Measurements from ENCODE around the gene TPSG1.
"Not testable (repeated sequence)": the region's sequence is repeated elsewhere in the genome, so short reads cannot be mapped to it uniquely, and the experiment has no call there.

The TPSG1 gene

DNA sequence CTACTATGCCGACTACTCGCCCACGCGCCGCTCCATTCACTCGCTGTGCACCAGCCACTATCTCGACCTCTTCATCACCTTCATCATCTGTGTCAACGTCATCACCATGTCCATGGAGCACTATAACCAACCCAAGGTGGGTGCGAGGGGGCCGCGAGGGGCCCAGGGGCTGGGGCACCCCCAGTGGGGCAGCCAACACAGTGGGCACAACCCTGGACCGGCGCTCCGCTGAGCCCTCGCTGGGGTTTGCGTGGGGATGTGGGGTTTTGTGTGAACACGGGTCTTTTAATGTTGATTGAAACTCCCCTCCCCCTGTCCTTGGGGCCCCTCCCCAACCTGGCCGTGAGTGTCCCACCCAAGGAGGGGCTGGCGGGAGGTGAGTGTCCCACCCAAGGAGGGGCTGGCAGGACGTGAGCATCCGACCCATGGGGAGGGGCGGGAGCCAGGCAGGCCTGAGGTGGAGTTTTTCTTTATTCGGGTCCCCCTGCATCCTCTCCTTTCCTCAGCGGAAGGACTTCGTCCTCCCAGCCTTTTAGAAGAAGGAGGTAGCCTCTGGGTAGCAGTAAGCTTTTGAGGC, 11.2 kb downstream of the TPSG1 start:
- DNase-seq, result no peak

DNA sequence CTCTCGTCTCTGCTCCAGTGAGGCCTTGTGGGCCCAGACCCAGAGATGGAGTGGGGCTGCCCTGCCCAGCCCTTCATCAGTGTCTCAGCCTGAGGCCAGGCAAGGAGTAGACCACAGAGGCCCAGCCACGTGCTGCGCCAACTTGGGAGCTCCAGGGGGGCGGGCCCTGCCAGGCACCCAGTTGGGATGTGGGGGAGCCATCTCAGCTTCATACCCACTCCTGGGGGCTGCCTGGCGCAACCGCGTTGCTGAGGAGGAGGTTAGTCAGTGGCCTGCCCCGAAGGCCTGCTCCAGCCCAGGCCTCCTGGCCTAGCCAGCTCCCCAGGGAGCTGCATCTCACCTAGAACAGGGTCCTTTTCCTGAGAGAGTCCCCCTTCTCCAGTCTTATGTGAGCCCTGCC, 11.8 kb downstream of the TPSG1 start:
- DNase-seq, result no peak

DNA sequence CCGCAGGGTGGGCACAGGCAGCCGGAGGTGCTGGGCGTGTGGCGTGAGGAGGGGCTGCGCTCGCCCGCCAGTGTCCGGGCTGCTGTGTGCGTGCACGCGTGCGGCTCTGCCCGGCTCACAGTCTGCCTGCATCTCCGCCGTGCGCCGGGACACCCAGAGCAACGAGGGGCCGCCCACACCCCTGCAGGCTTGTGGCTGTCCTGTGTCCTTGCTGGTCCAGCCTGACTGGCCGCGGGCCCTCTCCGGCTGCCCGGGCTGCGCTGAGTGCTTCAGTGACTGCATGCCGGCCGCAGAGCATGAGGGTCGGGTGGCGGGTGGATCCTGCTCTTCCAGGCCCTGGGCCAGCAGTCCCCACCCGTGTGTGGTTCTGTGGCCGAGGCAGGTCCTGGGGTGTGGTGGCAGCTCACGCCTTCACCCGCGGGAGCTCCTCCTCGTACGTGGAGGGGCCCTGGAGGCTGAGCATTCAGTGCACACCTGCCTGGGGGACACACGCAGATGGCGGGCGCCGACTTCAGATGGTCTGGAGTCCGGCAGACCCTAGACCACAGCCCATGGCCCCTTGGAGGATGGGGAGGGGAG, 12.4 kb downstream of the TPSG1 start:
- no peak for DNase-seq

DNA sequence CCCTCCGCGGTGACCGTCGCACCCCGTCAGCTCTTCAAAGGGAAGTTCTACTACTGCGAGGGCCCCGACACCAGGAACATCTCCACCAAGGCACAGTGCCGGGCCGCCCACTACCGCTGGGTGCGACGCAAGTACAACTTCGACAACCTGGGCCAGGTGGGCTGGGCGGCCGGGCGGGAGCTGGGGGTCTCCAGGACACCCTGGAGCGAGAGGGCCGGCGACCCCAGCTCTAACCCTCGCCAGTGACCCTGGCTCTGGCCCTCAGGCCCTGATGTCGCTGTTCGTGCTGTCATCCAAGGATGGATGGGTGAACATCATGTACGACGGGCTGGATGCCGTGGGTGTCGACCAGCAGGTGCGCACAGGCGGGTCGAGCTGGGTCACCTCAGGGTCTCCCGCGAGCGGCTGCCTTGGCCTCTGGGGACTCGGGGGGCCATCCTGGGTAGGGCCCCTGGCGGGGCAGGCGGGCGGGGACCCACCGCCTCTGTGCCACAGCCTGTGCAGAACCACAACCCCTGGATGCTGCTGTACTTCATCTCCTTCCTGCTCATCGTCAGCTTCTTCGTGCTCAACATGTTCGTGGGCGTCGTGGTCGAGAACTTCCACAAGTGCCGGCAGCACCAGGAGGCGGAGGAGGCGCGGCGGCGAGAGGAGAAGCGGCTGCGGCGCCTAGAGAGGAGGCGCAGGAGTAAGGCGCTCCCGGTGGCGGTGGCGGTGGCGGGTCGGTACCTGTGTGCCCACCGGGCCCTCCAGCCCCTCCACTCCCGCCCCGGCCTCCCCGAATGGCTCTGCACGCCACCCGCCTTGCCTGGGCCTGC, 13.4 kb downstream of the TPSG1 start:
- no peak for DNase-seq

DNA sequence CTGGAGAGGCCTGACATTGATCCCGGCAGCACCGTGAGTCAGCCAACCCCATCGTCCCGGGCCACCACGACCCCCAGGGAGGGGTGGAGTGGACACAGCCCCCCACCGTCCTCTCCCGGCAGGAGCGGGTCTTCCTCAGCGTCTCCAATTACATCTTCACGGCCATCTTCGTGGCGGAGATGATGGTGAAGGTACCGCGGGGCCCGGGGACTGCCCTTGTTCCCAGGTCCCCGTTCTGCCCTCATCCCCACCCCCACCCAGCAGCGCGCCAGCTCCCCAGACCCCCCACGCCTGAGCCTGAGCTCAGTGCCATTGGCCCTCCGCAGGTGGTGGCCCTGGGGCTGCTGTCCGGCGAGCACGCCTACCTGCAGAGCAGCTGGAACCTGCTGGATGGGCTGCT, 14.6 kb downstream of the TPSG1 start:
- DNase-seq, result no peak

DNA sequence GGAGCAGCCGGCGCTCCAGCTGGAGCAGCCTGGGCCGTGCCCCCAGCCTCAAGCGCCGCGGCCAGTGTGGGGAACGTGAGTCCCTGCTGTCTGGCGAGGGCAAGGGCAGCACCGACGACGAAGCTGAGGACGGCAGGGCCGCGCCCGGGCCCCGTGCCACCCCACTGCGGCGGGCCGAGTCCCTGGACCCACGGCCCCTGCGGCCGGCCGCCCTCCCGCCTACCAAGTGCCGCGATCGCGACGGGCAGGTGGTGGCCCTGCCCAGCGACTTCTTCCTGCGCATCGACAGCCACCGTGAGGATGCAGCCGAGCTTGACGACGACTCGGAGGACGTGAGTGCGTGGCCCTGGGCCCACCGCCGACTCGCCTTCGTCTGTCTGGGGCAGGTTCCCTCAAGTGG, 16.0 kb downstream of the TPSG1 start:
- no peak for DNase-seq

DNA sequence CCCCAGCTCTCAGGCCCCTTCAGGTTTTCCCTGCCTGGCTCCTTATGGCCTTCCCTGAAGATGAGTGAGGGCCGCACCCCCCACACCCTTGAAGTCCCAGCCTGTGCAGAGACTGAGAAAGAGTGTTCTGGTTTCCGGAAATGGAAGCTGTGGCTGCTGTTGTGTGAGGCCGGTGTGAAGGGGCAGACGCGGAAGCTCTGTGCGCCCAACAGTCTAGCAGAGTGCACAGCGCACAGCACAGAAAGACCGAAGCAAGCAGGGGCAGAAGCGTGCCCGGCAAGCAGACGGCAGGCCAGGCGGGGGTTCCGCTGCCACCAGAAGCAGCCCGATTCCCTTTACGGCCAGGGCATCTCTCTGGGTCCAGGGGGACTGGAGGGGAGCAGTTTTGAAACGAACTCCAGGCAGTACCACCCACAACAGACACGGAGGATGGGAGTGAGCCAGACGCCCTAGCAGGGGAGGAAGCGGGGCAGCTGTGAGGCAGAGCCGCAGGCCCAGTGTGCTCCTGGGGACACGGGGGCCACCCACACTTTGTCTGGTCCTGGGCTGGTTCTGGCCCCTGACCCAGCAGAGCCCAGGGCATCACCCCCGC, 16.7 kb downstream of the TPSG1 start:
- DNase-seq, result no peak

DNA sequence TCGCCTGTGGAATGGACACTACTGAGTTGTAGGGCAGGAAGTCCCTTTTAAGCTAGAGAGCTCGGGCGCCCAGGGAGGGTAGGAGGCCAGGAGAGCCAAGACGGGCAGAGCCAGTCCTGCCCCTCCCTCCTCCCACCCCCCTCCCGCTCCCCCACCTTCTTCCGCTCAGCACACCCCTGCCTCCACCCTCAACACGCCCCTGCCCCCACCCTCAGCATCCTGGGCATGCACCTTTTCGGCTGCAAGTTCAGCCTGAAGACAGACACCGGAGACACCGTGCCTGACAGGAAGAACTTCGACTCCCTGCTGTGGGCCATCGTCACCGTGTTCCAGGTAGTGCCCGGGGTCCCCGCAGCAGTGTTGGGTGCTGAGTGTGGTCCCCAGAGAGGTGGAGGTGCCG, 18.3 kb downstream of the TPSG1 start:
- DNase-seq, result no peak

DNA sequence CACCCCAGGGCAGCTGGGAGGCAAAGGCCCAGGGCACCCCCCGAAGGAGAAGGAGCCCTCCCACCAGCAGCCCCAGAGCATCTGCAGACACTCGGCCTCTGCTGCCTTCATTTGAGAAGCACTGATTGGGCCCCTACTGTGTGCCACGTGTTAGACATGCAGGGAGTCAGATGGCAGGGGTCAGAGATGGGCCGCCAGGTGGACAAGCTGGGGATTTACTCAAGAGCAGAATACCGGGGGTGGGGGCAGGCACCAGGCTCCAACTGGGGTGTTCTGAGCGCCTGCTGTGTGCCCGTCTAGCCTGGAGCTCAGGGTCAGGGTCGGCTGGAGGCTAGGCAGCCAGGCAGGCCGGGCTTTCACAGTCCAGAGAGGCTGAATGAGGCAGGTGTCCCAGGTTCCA, 18.7 kb downstream of the TPSG1 start:
- no peak for DNase-seq

DNA sequence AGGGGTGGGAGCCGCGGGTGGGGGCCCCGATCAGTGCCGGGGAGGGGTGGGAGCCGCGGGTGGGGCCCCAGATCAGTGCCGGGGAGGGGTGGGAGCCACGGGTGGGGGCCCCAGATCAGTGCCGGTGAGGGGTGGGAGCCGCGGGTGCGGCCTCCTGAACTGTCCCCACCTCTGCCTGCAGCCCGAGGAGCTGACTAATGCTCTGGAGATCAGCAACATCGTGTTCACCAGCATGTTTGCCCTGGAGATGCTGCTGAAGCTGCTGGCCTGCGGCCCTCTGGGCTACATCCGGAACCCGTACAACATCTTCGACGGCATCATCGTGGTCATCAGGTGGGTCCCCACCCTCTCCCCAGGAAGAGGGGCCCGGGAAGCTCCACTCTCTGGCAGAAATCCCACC, 20.1 kb downstream of the TPSG1 start:
- DNase-seq, result no peak

DNA sequence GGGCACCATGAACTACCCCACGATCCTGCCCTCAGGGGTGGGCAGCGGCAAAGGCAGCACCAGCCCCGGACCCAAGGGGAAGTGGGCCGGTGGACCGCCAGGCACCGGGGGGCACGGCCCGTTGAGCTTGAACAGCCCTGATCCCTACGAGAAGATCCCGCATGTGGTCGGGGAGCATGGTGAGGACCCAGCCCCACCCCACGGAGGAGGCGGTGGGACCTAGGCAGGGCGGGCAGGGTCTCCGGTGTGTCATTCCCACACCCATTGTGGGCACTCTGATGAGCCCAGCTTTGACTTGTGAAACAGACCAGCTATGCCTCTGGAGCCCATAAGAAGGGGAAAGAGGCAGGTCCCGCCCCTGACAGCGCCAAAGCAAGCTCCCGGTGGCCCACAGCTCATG, 22.8 kb downstream of the TPSG1 start:
- no peak for DNase-seq

DNA sequence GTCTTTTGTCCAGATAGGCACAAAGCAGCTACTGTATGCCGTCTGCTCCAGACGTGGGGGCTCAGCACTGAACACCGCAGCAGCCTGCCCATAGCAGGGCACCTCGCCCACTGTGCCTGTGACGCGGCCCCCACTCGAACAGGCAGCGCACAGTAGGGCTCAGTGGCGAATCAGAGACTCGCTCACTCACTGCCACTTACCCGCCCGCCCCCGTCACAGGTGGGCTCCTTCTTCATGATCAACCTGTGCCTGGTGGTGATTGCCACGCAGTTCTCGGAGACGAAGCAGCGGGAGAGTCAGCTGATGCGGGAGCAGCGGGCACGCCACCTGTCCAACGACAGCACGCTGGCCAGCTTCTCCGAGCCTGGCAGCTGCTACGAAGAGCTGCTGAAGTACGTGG, 23.6 kb downstream of the TPSG1 start:
- DNase-seq, result no peak

DNA sequence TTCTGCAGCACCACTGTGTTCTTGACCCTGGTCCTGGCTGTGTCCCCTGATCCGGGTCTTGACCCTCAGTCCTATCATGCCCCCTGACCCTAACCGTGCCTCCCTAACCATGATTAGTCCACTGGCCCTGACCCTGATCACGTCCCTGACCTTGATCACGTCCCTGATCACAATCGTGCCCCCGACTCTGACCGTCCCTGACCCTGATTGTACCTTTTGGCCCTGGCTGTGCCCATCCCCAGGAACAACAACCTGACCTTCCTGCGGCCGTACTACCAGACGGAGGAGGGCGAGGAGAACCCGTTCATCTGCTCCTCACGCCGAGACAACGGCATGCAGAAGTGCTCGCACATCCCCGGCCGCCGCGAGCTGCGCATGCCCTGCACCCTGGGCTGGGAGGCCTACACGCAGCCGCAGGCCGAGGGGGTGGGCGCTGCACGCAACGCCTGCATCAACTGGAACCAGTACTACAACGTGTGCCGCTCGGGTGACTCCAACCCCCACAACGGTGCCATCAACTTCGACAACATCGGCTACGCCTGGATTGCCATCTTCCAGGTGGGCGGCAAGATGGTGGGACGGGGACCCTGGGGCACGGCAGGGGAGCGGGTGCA, 24.9 kb downstream of the TPSG1 start:
- DNase-seq, result no peak

DNA sequence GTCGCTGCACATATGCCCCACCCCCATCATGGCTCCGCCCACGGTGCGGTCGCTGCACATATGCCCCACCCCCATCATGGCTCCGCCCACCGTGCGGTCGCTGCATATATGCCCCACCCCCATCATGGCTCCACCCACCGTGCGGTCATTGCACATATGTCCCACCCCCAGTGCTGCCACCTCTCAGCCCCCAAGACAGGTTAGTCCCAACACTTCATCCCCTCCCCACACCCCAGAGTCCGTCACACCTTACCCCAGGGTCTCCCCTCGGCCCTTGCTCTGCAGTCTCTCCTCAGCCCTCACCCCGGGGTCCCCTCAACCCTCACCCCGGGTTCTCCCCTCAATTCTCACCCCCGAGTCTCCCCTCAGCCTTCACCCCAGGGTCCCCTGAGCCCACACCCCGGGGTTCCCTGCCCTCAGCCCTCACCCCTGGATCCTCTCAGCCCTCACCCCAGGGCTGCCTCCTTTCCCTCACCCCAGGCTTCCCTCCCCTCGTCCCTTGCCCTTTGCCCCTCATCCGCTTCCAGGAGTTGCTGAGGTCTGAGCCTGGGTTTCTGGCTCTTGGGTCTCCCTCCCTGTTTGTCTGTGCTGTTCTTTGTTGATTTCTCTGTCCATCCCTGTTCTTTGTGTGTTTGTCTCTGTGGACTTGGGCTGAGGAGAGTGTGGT, 25.6 kb downstream of the TPSG1 start:
- no peak for DNase-seq

DNA sequence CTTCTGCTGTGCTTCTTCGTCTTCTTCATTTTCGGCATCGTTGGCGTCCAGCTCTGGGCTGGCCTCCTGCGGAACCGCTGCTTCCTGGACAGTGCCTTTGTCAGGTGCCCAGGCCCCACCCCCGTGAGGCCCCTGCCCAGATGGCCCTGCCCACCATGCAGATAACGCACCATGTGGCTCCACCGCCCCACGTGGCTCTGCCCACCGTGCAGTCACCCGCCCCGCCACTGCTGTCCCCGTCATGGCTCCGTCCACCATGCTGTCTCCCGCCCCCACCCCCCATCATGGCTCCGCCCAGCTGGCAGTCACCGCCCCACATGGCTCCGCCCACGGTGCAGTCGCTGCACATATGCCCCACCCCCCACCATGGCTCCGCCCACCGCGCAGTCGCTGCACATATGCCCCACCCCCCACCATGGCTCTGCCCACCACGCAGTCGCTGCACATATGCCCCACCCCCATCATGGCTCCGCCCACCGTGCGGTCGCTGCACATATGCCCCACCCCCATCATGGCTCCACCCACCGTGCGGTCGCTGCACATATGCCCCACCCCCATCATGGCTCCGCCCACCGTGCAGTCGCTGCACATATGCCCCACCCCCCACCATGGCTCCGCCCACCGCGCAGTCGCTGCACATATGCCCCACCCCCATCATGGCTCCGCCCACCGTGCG, 26.3 kb downstream of the TPSG1 start:
- DNase-seq, result not testable (repeated sequence)

DNA sequence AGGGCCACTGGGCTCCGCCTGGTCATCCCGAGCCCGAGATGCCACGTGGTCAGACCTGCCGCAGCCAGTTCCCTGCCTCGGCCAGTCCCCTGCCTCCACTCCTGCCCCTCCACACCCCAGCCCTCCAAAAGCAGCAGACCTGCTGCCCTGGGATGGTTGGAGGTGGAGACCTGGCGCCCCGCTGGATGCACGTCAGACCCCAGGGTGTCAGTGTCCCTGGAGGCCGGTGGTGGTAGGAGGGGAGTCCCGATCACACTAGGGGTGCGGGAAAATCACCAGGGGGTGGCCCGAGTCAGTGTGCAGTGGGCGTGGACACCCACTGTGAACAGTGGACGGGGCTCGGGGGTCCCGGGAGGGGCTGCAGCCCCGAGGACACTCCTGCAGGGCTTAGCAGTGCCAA, 26.9 kb downstream of the TPSG1 start:
- no peak for DNase-seq

DNA sequence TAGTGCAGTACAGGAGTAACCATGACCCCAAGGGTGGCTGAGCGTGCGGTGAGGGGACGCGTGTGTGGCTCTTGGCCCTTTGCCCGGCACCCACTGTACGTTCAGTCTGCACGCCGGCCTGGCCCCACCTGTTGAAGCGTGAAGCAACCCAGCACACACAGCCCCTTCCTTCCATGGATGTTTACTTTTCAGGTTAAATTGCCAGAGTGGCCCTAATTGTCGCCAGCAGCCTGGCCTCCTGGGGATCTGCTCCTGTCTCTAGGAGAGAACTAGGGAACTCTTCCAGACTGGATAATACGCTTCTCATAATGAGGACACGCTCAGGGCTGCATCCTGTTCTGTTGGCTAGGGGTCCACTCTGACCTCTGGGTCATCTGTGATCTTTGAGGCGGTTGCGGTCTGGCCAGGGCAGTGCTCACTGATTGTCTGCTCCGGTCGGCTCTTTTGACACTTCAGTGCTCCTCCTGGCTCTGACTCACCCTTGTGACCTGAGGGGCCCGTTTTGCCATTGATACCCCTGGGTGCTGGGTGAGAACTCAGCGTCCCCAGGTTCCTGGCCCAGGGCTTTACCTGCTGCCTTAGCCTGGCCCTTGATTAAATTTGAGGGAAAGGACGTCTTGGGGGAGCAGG, 27.7 kb downstream of the TPSG1 start:
- peak; percentile 32 to 71 for DNase-seq

DNA sequence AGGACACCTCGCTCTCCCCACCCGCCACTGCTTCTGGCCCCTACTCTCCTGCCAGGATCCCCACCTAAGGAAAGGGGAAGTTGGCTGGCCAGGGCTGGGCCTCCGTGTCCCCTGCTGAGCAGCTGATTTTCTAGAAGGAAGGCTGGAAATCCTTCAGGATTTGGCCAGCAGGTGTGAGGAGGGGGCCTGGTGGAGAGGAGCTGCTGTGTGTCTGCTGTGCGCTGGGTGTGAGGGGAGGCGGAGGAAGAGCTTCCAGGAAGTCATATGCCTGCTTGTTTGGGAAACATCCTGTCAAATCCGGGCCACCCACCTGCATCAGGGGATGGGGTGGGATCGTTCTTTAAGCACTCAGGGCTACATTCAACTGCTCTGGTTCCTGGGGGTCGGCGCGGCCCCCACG, 28.6 kb downstream of the TPSG1 start:
- no peak for DNase-seq

DNA sequence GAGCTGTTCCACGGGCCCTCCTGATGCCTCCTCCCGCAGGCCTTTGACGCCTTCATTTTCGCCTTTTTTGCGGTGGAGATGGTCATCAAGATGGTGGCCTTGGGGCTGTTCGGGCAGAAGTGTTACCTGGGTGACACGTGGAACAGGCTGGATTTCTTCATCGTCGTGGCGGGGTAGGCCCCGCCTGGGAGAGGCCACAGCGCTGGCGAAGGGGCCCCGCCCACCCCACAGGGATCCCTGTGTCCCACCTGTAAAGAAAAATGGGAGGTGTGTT, 29.7 kb downstream of the TPSG1 start:
- DNase-seq, result no peak

DNA sequence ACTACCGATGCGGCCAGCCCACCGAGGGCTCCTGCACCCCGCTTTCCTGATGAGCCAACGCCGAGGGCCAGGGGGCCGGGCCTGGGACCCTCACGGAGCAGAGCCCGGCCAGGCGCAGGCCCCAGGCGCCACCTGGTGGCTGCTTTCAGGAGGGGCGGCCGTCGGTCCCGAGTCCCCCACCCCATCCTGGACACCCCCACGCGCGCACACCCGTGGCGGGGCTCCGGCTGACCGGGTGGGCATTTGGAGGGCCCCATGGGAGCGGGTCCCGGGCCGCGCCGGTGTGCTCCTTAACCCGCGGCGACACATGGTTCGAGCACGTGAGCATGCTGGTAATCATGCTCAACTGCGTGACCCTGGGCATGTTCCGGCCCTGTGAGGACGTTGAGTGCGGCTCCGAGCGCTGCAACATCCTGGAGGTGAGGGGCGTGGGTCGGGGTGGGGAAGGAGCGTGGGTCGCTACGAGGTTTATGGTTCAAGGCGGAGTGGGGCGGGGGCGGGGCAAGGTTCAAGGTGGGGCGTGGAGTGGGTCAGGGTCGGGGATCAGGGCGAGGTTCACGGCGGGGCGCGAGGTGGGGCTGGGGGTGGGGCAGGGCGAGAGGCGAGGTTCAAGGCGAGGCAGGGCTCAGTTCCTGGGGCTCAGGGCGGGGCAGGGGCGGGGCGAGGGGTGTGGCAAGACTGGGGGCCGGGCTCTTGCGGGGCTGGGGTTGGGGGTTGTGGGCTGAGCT, 30.2 kb downstream of the TPSG1 start:
- DNase-seq, result no peak

DNA sequence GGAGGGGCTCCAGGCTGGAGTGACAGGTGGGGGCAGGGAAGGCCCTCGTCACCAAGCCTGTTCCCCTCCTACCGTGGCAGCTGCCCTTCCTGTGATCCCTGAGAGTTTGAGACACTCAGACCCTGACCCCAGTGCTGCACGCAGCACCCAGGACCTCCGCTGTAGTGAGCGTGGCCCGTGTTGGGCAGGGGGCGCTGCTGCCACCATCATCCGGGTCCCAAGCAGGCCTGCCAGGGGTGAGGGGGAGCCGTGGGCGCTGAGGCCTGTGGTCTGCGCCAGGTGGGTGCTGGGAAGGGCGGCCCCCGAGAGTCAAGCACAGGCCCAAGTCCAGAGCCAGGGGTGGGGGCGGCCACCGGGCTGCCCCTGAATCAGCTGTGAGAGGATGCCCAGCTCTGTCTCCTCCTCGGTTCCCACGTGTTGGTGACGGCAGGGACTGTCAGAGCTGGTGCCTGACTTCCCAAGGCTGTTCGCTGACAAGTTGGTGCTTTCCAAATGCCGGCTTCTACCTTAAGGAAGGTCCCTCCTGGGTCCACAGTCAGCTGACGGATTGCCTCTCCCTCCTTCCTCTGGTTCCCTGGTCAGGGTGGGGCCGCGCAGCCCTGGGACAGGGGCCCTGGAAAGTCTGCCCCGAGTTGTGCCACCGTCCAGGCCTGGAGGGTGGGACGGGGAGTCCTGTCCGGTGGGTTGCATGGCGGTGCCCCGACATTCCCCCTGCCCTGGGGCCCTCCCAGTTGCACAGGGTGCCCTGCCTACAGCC, 31.1 kb downstream of the TPSG1 start:
- no peak for DNase-seq
